Breast epithelium (tissue), 3 donors: ENCODE results near the gene HDAC9.

Experiments used
- CTCF ChIP-seq, 3 donors: fragments of 450-650 bp; IDR thresholded peaks; one replicate each; pipeline ENCODE4 v1.5.1; 2016 to 2017; ENCODE audit warnings: antibody characterized with exemption in 3 of 3, mild to moderate bottlenecking in 3 of 3, moderate library complexity in 3 of 3
- POLR2AphosphoS5 ChIP-seq, 3 donors: sonication (generic); formaldehyde crosslinking; IDR thresholded peaks; one replicate each; pipeline ENCODE4 v1.6.1; 2017; ENCODE audit warnings: antibody characterized with exemption in 3 of 3

GRCh38 chr7:18901351-18901750, 405.8 kb downstream of the HDAC9 start:
- TF ChIP-seq POLR2AphosphoS5 (IDR thresholded peaks at IDR 0.05) (no peak), CTCF (IDR thresholded peaks at IDR 0.05) (no peak)
